Astrocyte (in vitro differentiated cells and primary cell): ENCODE data around the gene KPNA6. TPM values are rescaled to one million over a fixed set of nuclear protein-coding genes. Genes with fewer than 3 reads are reported as not detected.

ENCODE experiments used
- DNase-seq: peaks from one replicate; pipeline ENCODE4 v3.0.0-alpha.2; 2010; ENCODE audit warnings: low read depth
- FAIRE-seq: peaks from 2 replicates; lab custom pipeline; 2011; peaks lifted over from hg19 to GRCh38; lab: Jason Lieb, UNC
- H2AFZ ChIP-seq: 2 replicates; pipeline ENCODE4 v1.6.0; 2012; ENCODE audit warnings: low read depth, low read length, inconsistent platforms
- H3K27ac ChIP-seq: 2 replicates; pipeline ENCODE4 v1.5.1; 2011; ENCODE audit warnings: low read depth, low read length, inconsistent platforms
- H3K27me3 ChIP-seq: 2 replicates; pipeline ENCODE4 v1.6.0; 2011; ENCODE audit warnings: low read length, inconsistent platforms; ENCODE audit not compliant: insufficient read depth
- H3K36me3 ChIP-seq: 2 replicates; pipeline ENCODE4 v1.5.1; 2011; ENCODE audit warnings: low read length, inconsistent platforms; ENCODE audit not compliant: insufficient read depth
- H3K4me1 ChIP-seq: 2 replicates; pipeline ENCODE4 v1.5.1; 2011; ENCODE audit warnings: low read length, inconsistent platforms; ENCODE audit not compliant: insufficient read depth
- H3K4me2 ChIP-seq: 2 replicates; pipeline ENCODE4 v1.6.0; 2012; ENCODE audit warnings: low read length, inconsistent platforms
- H3K4me3 ChIP-seq: 2 replicates; pipeline ENCODE4 v1.5.1; 2011; ENCODE audit warnings: low read depth, mild to moderate bottlenecking, low read length, inconsistent platforms; ENCODE audit not compliant: insufficient read depth
- H3K79me2 ChIP-seq: 2 replicates; pipeline ENCODE4 v1.6.0; 2012; ENCODE audit warnings: mild to moderate bottlenecking, low read length, inconsistent platforms; ENCODE audit not compliant: insufficient read depth
- H3K9ac ChIP-seq: 2 replicates; pipeline ENCODE4 v1.6.0; 2012; ENCODE audit warnings: mild to moderate bottlenecking, low read length, inconsistent platforms
- H3K9me3 ChIP-seq: 2 replicates; pipeline ENCODE4 v1.5.1; 2012; ENCODE audit warnings: low read depth, mild to moderate bottlenecking, low read length, inconsistent platforms; ENCODE audit not compliant: insufficient read depth
- H4K20me1 ChIP-seq: 2 replicates; pipeline ENCODE4 v1.6.0; 2012; ENCODE audit warnings: low read length, inconsistent platforms; ENCODE audit not compliant: insufficient read depth
- H3K27ac Mint-ChIP-seq: one replicate; pipeline ENCODE4 v1.8.0; 2021; ENCODE audit warnings: mild to moderate bottlenecking, mixed read lengths; ENCODE audit not compliant: unreplicated experiment
- H3K27me3 Mint-ChIP-seq: one replicate; pipeline ENCODE4 v1.8.0; 2021; ENCODE audit warnings: low read depth, mixed read lengths; ENCODE audit not compliant: unreplicated experiment
- H3K36me3 Mint-ChIP-seq: one replicate; pipeline ENCODE4 v1.8.0; 2021; ENCODE audit warnings: low read depth, mixed read lengths; ENCODE audit not compliant: unreplicated experiment
- H3K4me1 Mint-ChIP-seq: one replicate; pipeline ENCODE4 v1.8.0; 2021; ENCODE audit warnings: low read depth, mixed read lengths; ENCODE audit not compliant: unreplicated experiment
- H3K4me3 Mint-ChIP-seq: one replicate; pipeline ENCODE4 v1.8.0; 2021; ENCODE audit warnings: mild to moderate bottlenecking, moderate library complexity, mixed read lengths; ENCODE audit not compliant: unreplicated experiment
- H3K9me3 Mint-ChIP-seq: one replicate; pipeline ENCODE4 v1.8.0; 2021; ENCODE audit warnings: mild to moderate bottlenecking, mixed read lengths; ENCODE audit not compliant: unreplicated experiment
- CTCF ChIP-seq: IDR thresholded peaks from 2 replicates; pipeline ENCODE4 v1.5.1; 2011; ENCODE audit warnings: low read depth, mild to moderate bottlenecking, inconsistent platforms, low read length, moderate library complexity; ENCODE audit not compliant: insufficient read depth
- EZH2 ChIP-seq: IDR thresholded peaks from 2 replicates; pipeline ENCODE4 v1.6.1; 2012; ENCODE audit warnings: mild to moderate bottlenecking, low read length, inconsistent platforms; ENCODE audit not compliant: insufficient read depth
- total RNA-seq: library from RNA; stranded (reverse); gene quantifications from 2 replicates; pipeline ENCODE4 v1.2.1, GENCODE V29; 2021

Gene KPNA6
- total RNA-seq, 1 donor from 2014 or later, result 122 TPM

- Histone ChIP-seq H3K9me3 (no peaks in the 10 kb centered on the region), H3K36me3 (peaks cover 87% of the 10 kb centered on the region), H3K4me1 (no peaks in the 10 kb centered on the region), H4K20me1 (peaks cover 85% of the 10 kb centered on the region), H3K4me2 (no peak overlapping the region), H2AFZ (no peak overlapping the region), H3K4me3 (no peak overlapping the region), H3K79me2 (peaks cover 18% of the 10 kb centered on the region), H3K27me3 (no peaks in the 10 kb centered on the region), H3K9ac (no peak overlapping the region), H3K27ac (no peak overlapping the region)
- no peak overlapping the region for H3K4me3 Mint-ChIP-seq
- TF ChIP-seq CTCF, result no peak
- no peak for TF ChIP-seq EZH2
- no peaks in the 10 kb centered on the region for H3K9me3 Mint-ChIP-seq
- H3K36me3 Mint-ChIP-seq, result peaks cover 30% of the 10 kb centered on the region
- H3K27ac Mint-ChIP-seq, result peak overlapping the region; percentile 30
- H3K4me1 Mint-ChIP-seq, result peaks cover 15% of the 10 kb centered on the region
- H3K27me3 Mint-ChIP-seq, result no peaks in the 10 kb centered on the region
- FAIRE-seq, result no peak
- no peak for DNase-seq
Measured at GRCh38 chr1:32192220-32192948, 84.5 kb downstream of the KPNA6 start.

GRCh38 chr1:32194984-32195383, 87.1 kb downstream of the KPNA6 start:
- H3K79me2 ChIP-seq, result peaks cover 8% of the 10 kb centered on the region
- H3K9me3 Mint-ChIP-seq, result no peaks in the 10 kb centered on the region
- H4K20me1 ChIP-seq, result peaks cover 64% of the 10 kb centered on the region
- FAIRE-seq, result no peak
- H3K4me1 Mint-ChIP-seq, result peaks cover 18% of the 10 kb centered on the region
- no peaks in the 10 kb centered on the region for H3K27me3 Mint-ChIP-seq
- peaks cover 6% of the 10 kb centered on the region for H3K4me1 ChIP-seq
- H3K4me3 Mint-ChIP-seq, result no peak overlapping the region
- H3K27me3 ChIP-seq, result no peaks in the 10 kb centered on the region
- peaks cover 71% of the 10 kb centered on the region for H3K36me3 ChIP-seq
- H3K36me3 Mint-ChIP-seq, result peaks cover 30% of the 10 kb centered on the region
- TF ChIP-seq EZH2 (no peak), CTCF (no peak)
- no peak overlapping the region for H3K27ac Mint-ChIP-seq
- no peaks in the 10 kb centered on the region for H3K9me3 ChIP-seq
- no peak overlapping the region for H2AFZ ChIP-seq
- no peak overlapping the region for H3K27ac ChIP-seq
- H3K9ac ChIP-seq, result no peak overlapping the region
- no peak for DNase-seq
- no peak overlapping the region for H3K4me2 ChIP-seq
- no peak overlapping the region for H3K4me3 ChIP-seq

GRCh38 chr1:32195531-32195930, 87.7 kb downstream of the KPNA6 start:
- Mint-ChIP-seq H3K9me3 (no peaks in the 10 kb centered on the region), H3K4me1 (peaks cover 22% of the 10 kb centered on the region), H3K27me3 (no peaks in the 10 kb centered on the region), H3K27ac (no peak overlapping the region), H3K36me3 (peaks cover 28% of the 10 kb centered on the region), H3K4me3 (no peak overlapping the region)
- Histone ChIP-seq H3K27me3 (no peaks in the 10 kb centered on the region), H3K9me3 (no peaks in the 10 kb centered on the region), H3K4me1 (peaks cover 7% of the 10 kb centered on the region), H3K4me3 (no peak overlapping the region), H3K9ac (no peak overlapping the region), H3K27ac (no peak overlapping the region), H3K4me2 (no peak overlapping the region), H2AFZ (no peak overlapping the region), H3K79me2 (peaks cover 8% of the 10 kb centered on the region), H4K20me1 (peaks cover 59% of the 10 kb centered on the region), H3K36me3 (peaks cover 66% of the 10 kb centered on the region)
- FAIRE-seq (no peak), DNase-seq (no peak)
- TF ChIP-seq CTCF, result no peak
- no peak for TF ChIP-seq EZH2
